H1 (cell line): ENCODE results near the gene MACROH2A1. TPM values are rescaled to one million over a fixed set of nuclear protein-coding genes. Genes with fewer than 3 reads are reported as not detected.

ENCODE experiments used
- CTCF ChIA-PET: fragments of 300-600 bp; sonication (Branson Sonifier 250); formaldehyde crosslinking; loops from one replicate; lab custom pipeline; 2021; ENCODE audit not compliant: partially characterized antibody; lab: Charles Lee
- POLR2A ChIA-PET: fragments of 300-600 bp; sonication (Branson Sonifier 250); formaldehyde crosslinking; loops from one replicate; lab custom pipeline; 2021; ENCODE audit warnings: inconsistent platforms; ENCODE audit not compliant: partially characterized antibody; lab: Charles Lee
- DNase-seq, 2 experiments: peaks; one replicate each; pipeline versions ENCODE4 v3.0.0 to v3.0.0-alpha.2; 2010 to 2022; ENCODE audit warnings: low spot score in 2 of 2, low read depth in 1 of 2, mixed read lengths in 1 of 2
- FAIRE-seq: peaks from 2 replicates; lab custom pipeline; 2011; peaks lifted over from hg19 to GRCh38; lab: Jason Lieb, UNC
- H2AFZ ChIP-seq: 2 replicates; pipeline ENCODE4 v1.8.1; 2012; ENCODE audit warnings: low read length, inconsistent platforms
- H2AK5ac ChIP-seq: 2 replicates; pipeline ENCODE4 v1.6.1; 2013; ENCODE audit warnings: low read depth, low read length
- H2BK120ac ChIP-seq: replicated peaks from 2 replicates; pipeline ENCODE3; 2013; ENCODE audit warnings: low read depth, low read length, inconsistent platforms
- H2BK12ac ChIP-seq: 2 replicates; pipeline ENCODE4 v1.6.1; 2013; ENCODE audit warnings: low read depth, low read length
- H2BK15ac ChIP-seq: 2 replicates; pipeline ENCODE4 v1.6.1; 2013; ENCODE audit warnings: low read length
- H2BK20ac ChIP-seq: 2 replicates; pipeline ENCODE4 v1.6.1; 2013; ENCODE audit warnings: low read length
- H2BK5ac ChIP-seq: 2 replicates; pipeline ENCODE4 v1.6.1; 2013; ENCODE audit warnings: low read depth, low read length
- H3K14ac ChIP-seq: 2 replicates; pipeline ENCODE4 v1.6.1; 2013; ENCODE audit warnings: inconsistent platforms; ENCODE audit not compliant: insufficient read length
- H3K18ac ChIP-seq: 2 replicates; pipeline ENCODE4 v1.6.1; 2013; ENCODE audit warnings: low read length; ENCODE audit errors: extremely low read depth
- H3K23ac ChIP-seq: 2 replicates; pipeline ENCODE4 v1.6.1; 2013; ENCODE audit warnings: inconsistent platforms; ENCODE audit not compliant: insufficient read length
- H3K23me2 ChIP-seq: 2 replicates; pipeline ENCODE4 v1.6.1; 2013; ENCODE audit warnings: low read depth, low read length
- H3K27ac ChIP-seq: 2 replicates; pipeline ENCODE4 v1.6.1; 2011; ENCODE audit warnings: low read depth, low read length, inconsistent platforms
- H3K27me3 ChIP-seq, 4 experiments: replicated peaks in 1 of 4; 1 replicate in 1 of 4; 2 replicates in 3 of 4; pipeline versions ENCODE4 v1.6.1 to v1.8.1; 2011 to 2013; ENCODE audit warnings: low read length in 3 of 4, mild to moderate bottlenecking in 3 of 4, inconsistent platforms in 2 of 4, mixed read lengths in 2 of 4, moderate library complexity in 1 of 4; ENCODE audit not compliant: control insufficient read depth in 3 of 4, insufficient read depth in 3 of 4; ENCODE audit errors: extremely low read depth in 1 of 4
- H3K36me3 ChIP-seq, 4 experiments: 2 replicates each; pipeline versions ENCODE4 v1.6.1 to v1.8.1; 2011 to 2013; ENCODE audit warnings: mild to moderate bottlenecking in 4 of 4, low read length in 3 of 4, moderate library complexity in 2 of 4, control low read depth in 1 of 4, inconsistent platforms in 1 of 4; ENCODE audit not compliant: insufficient read depth in 4 of 4, control insufficient read depth in 2 of 4
- H3K4ac ChIP-seq: replicated peaks from 2 replicates; pipeline ENCODE3; 2013; ENCODE audit warnings: low read length, low read depth, mixed read lengths, inconsistent platforms; ENCODE audit not compliant: insufficient read length
- H3K4me1 ChIP-seq, 4 experiments: replicated peaks in 1 of 4; 1 replicate in 1 of 4; 2 replicates in 3 of 4; pipeline versions ENCODE4 v1.6.1 to v1.8.1; 2011 to 2013; ENCODE audit warnings: low read length in 3 of 4, inconsistent platforms in 2 of 4, mixed read lengths in 1 of 4; ENCODE audit not compliant: insufficient read depth in 4 of 4, control insufficient read depth in 3 of 4
- H3K4me2 ChIP-seq, 2 experiments: 2 replicates each; pipeline versions ENCODE4 v1.6.1 to v1.8.1; 2011 to 2013; ENCODE audit warnings: low read depth in 2 of 2, low read length in 2 of 2, control low read depth in 1 of 2, inconsistent platforms in 1 of 2, mild to moderate bottlenecking in 1 of 2; ENCODE audit not compliant: insufficient read depth in 1 of 2
- H3K4me3 ChIP-seq, 4 experiments: fragments of 200-600, 300-600 bp in 1 of 4; sonication (generic), shearing (Covaris generic), sonication (Bioruptor Twin) in 1 of 4; 2 replicates each; pipeline versions ENCODE4 v1.5.1 to v1.8.1; 2011 to 2016; ENCODE audit warnings: low read length in 4 of 4, low read depth in 3 of 4, control low read depth in 2 of 4, inconsistent platforms in 2 of 4, mild to moderate bottlenecking in 2 of 4, mixed read lengths in 1 of 4, moderate library complexity in 1 of 4; ENCODE audit not compliant: insufficient read depth in 2 of 4; ENCODE audit errors: extremely low read depth in 1 of 4
- H3K56ac ChIP-seq: replicated peaks from 2 replicates; pipeline ENCODE3; 2013; ENCODE audit warnings: low read depth, mild to moderate bottlenecking, mixed read lengths, low read length, inconsistent platforms; ENCODE audit not compliant: insufficient read length
- H3K79me1 ChIP-seq: 2 replicates; pipeline ENCODE4 v1.6.1; 2013; ENCODE audit warnings: low read depth, low read length, control low read depth
- H3K79me2 ChIP-seq, 2 experiments: 2 replicates each; pipeline versions ENCODE4 v1.6.1 to v1.8.1; 2012 to 2013; ENCODE audit warnings: low read length in 2 of 2, mild to moderate bottlenecking in 2 of 2, inconsistent platforms in 1 of 2; ENCODE audit not compliant: insufficient read depth in 2 of 2, control insufficient read depth in 1 of 2
- H3K9ac ChIP-seq, 4 experiments: replicated peaks in 1 of 4; 1 replicate in 1 of 4; 2 replicates in 3 of 4; pipeline versions ENCODE4 v1.6.1 to v1.8.1; 2011 to 2013; ENCODE audit warnings: low read depth in 3 of 4, low read length in 3 of 4, control low read depth in 2 of 4, mild to moderate bottlenecking in 2 of 4, moderate library complexity in 2 of 4, inconsistent platforms in 1 of 4; ENCODE audit errors: extremely low read depth in 1 of 4
- H3K9me3 ChIP-seq, 2 experiments: 2 replicates each; pipeline versions ENCODE4 v1.6.1 to v1.8.1; 2012 to 2013; ENCODE audit warnings: mild to moderate bottlenecking in 2 of 2, moderate library complexity in 2 of 2, control low read depth in 1 of 2, inconsistent platforms in 1 of 2, low read depth in 1 of 2, low read length in 1 of 2, mixed read lengths in 1 of 2; ENCODE audit not compliant: insufficient read depth in 2 of 2
- H4K20me1 ChIP-seq, 2 experiments: replicated peaks in 1 of 2; 2 replicates each; pipeline versions ENCODE3 to v1.8.1; 2011 to 2013; ENCODE audit warnings: inconsistent platforms in 2 of 2, low read length in 2 of 2, mild to moderate bottlenecking in 1 of 2; ENCODE audit not compliant: insufficient read depth in 2 of 2, control insufficient read depth in 1 of 2
- H4K5ac ChIP-seq: 2 replicates; pipeline ENCODE4 v1.6.1; 2013; ENCODE audit warnings: low read length, low read depth, mixed read lengths, inconsistent platforms; ENCODE audit not compliant: insufficient read length
- H4K8ac ChIP-seq: 2 replicates; pipeline ENCODE4 v1.8.0; 2013; ENCODE audit warnings: mild to moderate bottlenecking, moderate library complexity, low read length, inconsistent platforms; ENCODE audit not compliant: insufficient read depth; ENCODE audit errors: extremely low read depth
- H4K91ac ChIP-seq: replicated peaks from 2 replicates; pipeline ENCODE3; 2013; ENCODE audit warnings: low read length, mixed read lengths, inconsistent platforms; ENCODE audit not compliant: insufficient read length
- ATF2 ChIP-seq: IDR thresholded peaks from 2 replicates; pipeline ENCODE4 v1.6.1; 2012; ENCODE audit warnings: low read length, inconsistent platforms
- BACH1 ChIP-seq: IDR thresholded peaks from 2 replicates; pipeline ENCODE4 v1.6.1; 2012; ENCODE audit warnings: low read length, improper control_type of control experiment
- BRCA1 ChIP-seq: IDR thresholded peaks from 2 replicates; pipeline ENCODE4 v1.6.1; 2012; ENCODE audit warnings: low read depth, low read length, improper control_type of control experiment
- CREB1 ChIP-seq: IDR thresholded peaks from 2 replicates; pipeline ENCODE4 v1.6.1; 2012; ENCODE audit warnings: inconsistent platforms
- JUND ChIP-seq: IDR thresholded peaks from 2 replicates; pipeline ENCODE4 v1.6.1; 2011; ENCODE audit warnings: mild to moderate bottlenecking, improper control_type of control experiment, low read length
- KDM4A ChIP-seq: IDR thresholded peaks from one replicate; pipeline ENCODE4 v1.7.1; 2012; ENCODE audit warnings: low read depth, mild to moderate bottlenecking, moderate library complexity, low read length, inconsistent platforms; ENCODE audit not compliant: severe bottlenecking
- MAX ChIP-seq: IDR thresholded peaks from 2 replicates; pipeline ENCODE4 v1.6.1; 2012; ENCODE audit warnings: inconsistent platforms
- PHF8 ChIP-seq: fragments of 200-600 bp; sonication (generic); conservative IDR thresholded peaks from 2 replicates; pipeline ENCODE4 v1.7.1; 2012; ENCODE audit warnings: low read depth, mild to moderate bottlenecking, inconsistent platforms, low read length, moderate library complexity
- POLR2A ChIP-seq, 2 experiments: IDR thresholded peaks; 1 replicate in 1 of 2; 2 replicates in 1 of 2; pipeline ENCODE4 v1.6.1; 2011; ENCODE audit warnings: low read depth in 2 of 2, low read length in 2 of 2, mild to moderate bottlenecking in 2 of 2; ENCODE audit errors: control extremely low read depth in 1 of 2
- POU5F1 ChIP-seq: IDR thresholded peaks from 2 replicates; pipeline ENCODE4 v1.6.1; 2011; ENCODE audit warnings: low read depth, mild to moderate bottlenecking, low read length, moderate library complexity
- RFX5 ChIP-seq: IDR thresholded peaks from 2 replicates; pipeline ENCODE4 v1.6.1; 2011; ENCODE audit warnings: low read depth, low read length, improper control_type of control experiment, borderline replicate concordance
- SP1 ChIP-seq: IDR thresholded peaks from 2 replicates; pipeline ENCODE4 v1.6.1; 2011; ENCODE audit warnings: low read depth, low read length
- TAF1 ChIP-seq: IDR thresholded peaks from 2 replicates; pipeline ENCODE4 v1.6.1; 2011; ENCODE audit warnings: mild to moderate bottlenecking, low read depth, low read length
- WGBS, 2 experiments: shearing (Covaris generic) in 1 of 2; methylation state at CpG; one replicate each; pipeline versions ENCODE4 v1.1.6 to v1.1.7; 2013 to 2015; ENCODE audit warnings: low lambda C conversion rate in 2 of 2, mixed read lengths in 2 of 2, inconsistent platforms in 1 of 2, low coverage in 1 of 2, missing lambda C conversion rate in 1 of 2; ENCODE audit not compliant: insufficient replicate concordance in 2 of 2, insufficient coverage in 1 of 2, insufficient read length in 1 of 2; ENCODE audit errors: extremely low coverage in 1 of 2, missing lambda C conversion rate in 1 of 2; 5-methylcytosine and 5-hydroxymethylcytosine counted together
- polyA plus RNA-seq, 7 experiments: library from polyadenylated mRNA; depleted of rRNA in 3 of 7; stranded (reverse) in 5 of 7; unstranded in 2 of 7; fragments of >200 nt in 5 of 7; fragments of 200-250 nt in 2 of 7; gene quantifications; 1 replicate in 5 of 7; 2 replicates in 1 of 7; 4 replicates in 1 of 7; pipeline versions ENCODE4 v1.2.1 to v1.2.3, GENCODE V29; 2011 to 2013; ENCODE audit warnings: missing spikeins in 2 of 7, mixed read lengths in 2 of 7
- total RNA-seq: library from RNA; stranded (reverse); fragmentation: NEBNext Ultra II Directional; extraction: Animal tissue kit (Norgen Biotek cat#: 25700); gene quantifications from 2 replicates; pipeline ENCODE4 v1.2.1, GENCODE V29; 2021

The MACROH2A1 gene
- total and polyA plus RNA-seq, 2 of the 8 experiments (the other 6 are each of a cell fraction or from before 2014, with no cell fraction given): 60.0 to 92.3 TPM

GRCh38 chr5:135362102-135362501 is 36.9 kb downstream of the MACROH2A1 start:
- Histone ChIP-seq H4K20me1 (peaks cover 3 to 6% of the 10 kb centered on the region in 2 experiments), H3K27me3 (no peaks in the 10 kb centered on the region), H3K23me2 (no peaks in the 10 kb centered on the region), H3K23ac (no peak overlapping the region), H4K91ac (no peak overlapping the region), H2BK15ac (no peak overlapping the region), H3K9ac (no peak overlapping the region), H2BK20ac (no peak overlapping the region), H2BK12ac (no peak overlapping the region), H3K4ac (no peak overlapping the region), H3K79me2 (no peaks in the 10 kb centered on the region), H3K36me3 (peaks cover 0 to 2% (median under 1%) of the 10 kb centered on the region in 4 experiments; a peak in 2 of 8 replicates), H3K4me2 (no peak overlapping the region), H3K14ac (no peak overlapping the region), H3K18ac (no peak overlapping the region), H4K5ac (no peak overlapping the region), H2BK5ac (no peak overlapping the region), H3K9me3 (no peaks in the 10 kb centered on the region), H3K4me1 (no peaks in the 10 kb centered on the region), H3K56ac (no peak overlapping the region), H3K27ac (no peak overlapping the region), H3K79me1 (no peaks in the 10 kb centered on the region), H3K4me3 (no peak overlapping the region), H2BK120ac (no peak overlapping the region), H4K8ac (no peak overlapping the region), H2AK5ac (no peak overlapping the region), H2AFZ (no peak overlapping the region)
- 97% methylated on average over 2 of the region's 2 CpGs; no CpG with 5 or more reads in 1 of the 2 experiments for WGBS, 2 experiments
- ChIA-PET POLR2A (no interaction called here), CTCF (no interaction called here)
- no peak for DNase-seq
- no peak for TF ChIP-seq TAF1
- no peak for TF ChIP-seq POLR2A (IDR thresholded peaks at IDR 0.05; ENCODE audit: control extremely low read depth in 1 of 2, low read depth in 2 of 2, low read length in 2 of 2)
- no peak for TF ChIP-seq KDM4A
- no peak for TF ChIP-seq POU5F1
- TF ChIP-seq JUND: no peak
- no peak for TF ChIP-seq RFX5
- TF ChIP-seq SP1: no peak
- no peak for TF ChIP-seq ATF2
- TF ChIP-seq CREB1: no peak
- no peak for TF ChIP-seq BRCA1
- TF ChIP-seq MAX: no peak
- no peak for TF ChIP-seq PHF8
- TF ChIP-seq BACH1: no peak
- no peak for FAIRE-seq
